KMS-11 (cell line): ENCODE data around the gene CAMSAP1.

Experiments used
- H2AFZ ChIP-seq: fragments of 200-600 bp; sonication (generic); 2 replicates; pipeline ENCODE4 v1.6.1; 2016; ENCODE audit warnings: antibody characterized with exemption, mixed run types, low read depth
- H3K27ac ChIP-seq: fragments of 200-600 bp; sonication (generic); 2 replicates; pipeline ENCODE4 v1.6.1; 2016; ENCODE audit warnings: mild to moderate bottlenecking, mixed run types
- H3K27me3 ChIP-seq: fragments of 200-600 bp; sonication (generic); 2 replicates; pipeline ENCODE4 v1.6.1; 2017; ENCODE audit warnings: mild to moderate bottlenecking, low read depth, mixed run types, moderate library complexity; ENCODE audit not compliant: insufficient read depth
- H3K36me3 ChIP-seq: fragments of 200-600 bp; sonication (generic); 2 replicates; pipeline ENCODE4 v1.6.1; 2017; ENCODE audit warnings: mild to moderate bottlenecking, mixed run types; ENCODE audit not compliant: insufficient read depth
- H3K4me1 ChIP-seq: fragments of 200-600 bp; sonication (generic); 2 replicates; pipeline ENCODE4 v1.6.1; 2016; ENCODE audit warnings: mild to moderate bottlenecking, low read depth, mixed run types; ENCODE audit not compliant: poor library complexity, severe bottlenecking
- H3K4me2 ChIP-seq: fragments of 200-600 bp; sonication (generic); 2 replicates; pipeline ENCODE4 v1.7.0; 2016; ENCODE audit warnings: mild to moderate bottlenecking, mixed run types
- H3K4me3 ChIP-seq: fragments of 200-600 bp; sonication (generic); IDR thresholded peaks from 2 replicates; pipeline ENCODE4 v1.6.1; 2017; ENCODE audit warnings: low read depth, low read length, mixed read lengths; ENCODE audit not compliant: insufficient read depth
- H3K79me2 ChIP-seq: fragments of 200-600 bp; sonication (generic); 2 replicates; pipeline ENCODE4 v1.6.1; 2016; ENCODE audit warnings: low read depth, mixed run types; ENCODE audit not compliant: insufficient read depth
- H3K9ac ChIP-seq: fragments of 200-600 bp; sonication (generic); 2 replicates; pipeline ENCODE4 v1.6.1; 2016; ENCODE audit warnings: mild to moderate bottlenecking, mixed run types
- H4K20me1 ChIP-seq: fragments of 200-600 bp; sonication (generic); 2 replicates; pipeline ENCODE4 v1.6.1; 2016; ENCODE audit warnings: mild to moderate bottlenecking, mixed run types; ENCODE audit not compliant: insufficient read depth
- CTCF ChIP-seq: fragments of 200-600 bp; sonication (generic); conservative IDR thresholded peaks from 2 replicates; pipeline ENCODE4 v1.6.1; 2017; ENCODE audit warnings: low read depth, mild to moderate bottlenecking, antibody characterized with exemption, low read length, moderate library complexity, mixed read lengths

CAMSAP1 gene

GRCh38 chr9:135876936-135877335, 30.4 kb downstream of the CAMSAP1 start:
- Histone ChIP-seq H3K27me3 (no peaks in the 10 kb centered on the region), H4K20me1 (no peaks in the 10 kb centered on the region), H3K27ac (no peak overlapping the region), H3K9ac (no peak overlapping the region), H2AFZ (no peak overlapping the region), H3K79me2 (peaks cover 11% of the 10 kb centered on the region; the same call in 1 of the 2 replicates), H3K4me1 (no peaks in the 10 kb centered on the region), H3K4me2 (no peak overlapping the region), H3K4me3 (no peak overlapping the region), H3K36me3 (no peaks in the 10 kb centered on the region)
- TF ChIP-seq CTCF = no peak

GRCh38 chr9:135874859-135875258, 32.5 kb downstream of the CAMSAP1 start:
- no peak overlapping the region for H2AFZ ChIP-seq
- no peaks in the 10 kb centered on the region for H3K27me3 ChIP-seq
- no peaks in the 10 kb centered on the region for H4K20me1 ChIP-seq
- no peak overlapping the region for H3K9ac ChIP-seq
- no peak overlapping the region for H3K4me3 ChIP-seq
- no peak for TF ChIP-seq CTCF
- no peaks in the 10 kb centered on the region for H3K4me1 ChIP-seq
- peaks cover 11% of the 10 kb centered on the region; the same call in 1 of the 2 replicates for H3K79me2 ChIP-seq
- no peaks in the 10 kb centered on the region for H3K36me3 ChIP-seq
- no peak overlapping the region for H3K4me2 ChIP-seq
- no peak overlapping the region for H3K27ac ChIP-seq

- no peaks in the 10 kb centered on the region for H3K36me3 ChIP-seq
- no peak for TF ChIP-seq CTCF
- no peak overlapping the region for H2AFZ ChIP-seq
- no peaks in the 10 kb centered on the region for H4K20me1 ChIP-seq
- no peaks in the 10 kb centered on the region for H3K27me3 ChIP-seq
- H3K4me3 ChIP-seq = no peak overlapping the region
- peaks cover 11% of the 10 kb centered on the region; the same call in 1 of the 2 replicates for H3K79me2 ChIP-seq
- H3K4me2 ChIP-seq = no peak overlapping the region
- no peaks in the 10 kb centered on the region for H3K4me1 ChIP-seq
- H3K9ac ChIP-seq = no peak overlapping the region
- no peak overlapping the region for H3K27ac ChIP-seq
Observed at GRCh38 chr9:135869909-135870308, 37.4 kb downstream of the CAMSAP1 start.

- no peaks in the 10 kb centered on the region for H4K20me1 ChIP-seq
- no peak overlapping the region for H3K27ac ChIP-seq
- no peak for TF ChIP-seq CTCF
- no peaks in the 10 kb centered on the region for H3K79me2 ChIP-seq
- H3K4me3 ChIP-seq = no peak overlapping the region
- no peak overlapping the region for H2AFZ ChIP-seq
- no peaks in the 10 kb centered on the region for H3K27me3 ChIP-seq
- no peaks in the 10 kb centered on the region for H3K36me3 ChIP-seq
- H3K9ac ChIP-seq = no peak overlapping the region
- H3K4me1 ChIP-seq = no peaks in the 10 kb centered on the region
- no peak overlapping the region for H3K4me2 ChIP-seq
Observed at GRCh38 chr9:135865531-135865930, 41.8 kb downstream of the CAMSAP1 start.
